ENCODE data around the gene ZNF723. TPM values are rescaled to one million over a fixed set of nuclear protein-coding genes. Genes with fewer than 3 reads are reported as not detected.

Gene ZNF723
- total and polyA plus RNA-seq, 5 experiments from 2014 or later: not detected

DNA sequence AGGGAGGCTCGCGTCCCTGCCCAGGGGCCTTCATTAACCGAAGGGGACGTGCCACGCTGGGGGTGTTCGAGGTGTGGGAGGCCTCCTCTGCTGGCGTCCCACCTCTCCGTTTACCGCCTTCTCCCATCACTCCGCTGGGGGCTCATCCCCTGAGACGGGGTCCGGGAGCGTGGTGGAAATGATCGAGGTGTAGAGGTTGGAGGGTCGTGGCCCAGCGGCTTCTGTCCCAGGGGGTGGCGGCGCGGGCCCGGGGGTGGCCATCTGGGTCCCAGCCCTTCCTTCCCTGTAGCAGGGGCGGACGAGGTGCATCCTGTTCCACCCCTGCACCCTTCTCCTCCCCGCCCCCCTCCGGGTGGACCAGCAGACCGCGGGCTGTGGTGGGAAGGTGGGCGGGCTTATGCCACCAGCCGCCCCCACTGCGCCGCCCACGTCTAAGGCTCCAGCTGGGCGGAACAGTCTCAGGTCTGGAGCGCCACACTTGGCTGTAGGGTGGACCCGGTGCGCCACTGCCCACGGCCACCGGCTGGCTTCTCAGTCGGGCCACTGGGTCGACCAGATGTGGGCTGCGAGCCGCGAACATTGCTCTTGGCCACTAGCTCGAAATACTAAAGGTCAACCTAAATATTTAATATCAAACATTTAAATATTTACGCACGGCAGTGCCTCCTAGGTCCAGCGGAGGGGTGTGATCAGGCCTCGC, 69.5 kb downstream of the ZNF723 start:
- Mint-ChIP-seq H3K27ac (no peak overlapping the region), H3K36me3 (peaks cover 0 to 16% (median 3%) of the 10 kb centered on the region in 3 donors), H3K4me3 (no peak overlapping the region), H3K4me1 (no peaks in the 10 kb centered on the region), H3K9me3 (peaks cover 12 to 74% (median 47%) of the 10 kb centered on the region in 9 donors), H3K27me3 (no peaks in the 10 kb centered on the region)
- POLR2A ChIA-PET: no interaction called here
- ATAC-seq (no peak), DNase-seq (no peak)

Other genes starting within 250 kb of the ZNF723 start
- gene ZNF492, start 198.0 kb upstream of the ZNF723 start, total RNA-seq: 1 to 10 TPM; 1.0 to 1.3 TPM
- under 1 TPM; 0.07 to 0.34 (median 0.24) TPM for gene ZNF492, start 198.0 kb upstream of the ZNF723 start, polyA plus RNA-seq
- under 1 TPM in 1 of 2 experiments, not detected in 1; 0.05 TPM for gene ZNF99, start 48.1 kb upstream of the ZNF723 start, total RNA-seq
- not detected for gene ZNF99, start 48.1 kb upstream of the ZNF723 start, polyA plus RNA-seq
- gene ZNF728, start 170.9 kb downstream of the ZNF723 start, total RNA-seq: not detected
- not detected for gene ZNF728, start 170.9 kb downstream of the ZNF723 start, polyA plus RNA-seq